IPS-20b (cell line): ENCODE measurements around the gene PPP1R1C.

Source experiments
- H3K27ac ChIP-seq: one replicate; pipeline ENCODE4 v1.5.1; 2013; ENCODE audit warnings: low read length
- H3K27me3 ChIP-seq: 2 replicates; pipeline ENCODE4 v1.6.1; 2013; ENCODE audit warnings: mild to moderate bottlenecking, low read length, inconsistent platforms; ENCODE audit not compliant: insufficient read depth
- H3K36me3 ChIP-seq: 2 replicates; pipeline ENCODE4 v1.6.1; 2013; ENCODE audit warnings: low read depth, mild to moderate bottlenecking, inconsistent platforms, low read length, moderate library complexity; ENCODE audit not compliant: insufficient read depth
- H3K4me1 ChIP-seq: 2 replicates; pipeline ENCODE4 v1.6.1; 2013; ENCODE audit warnings: mild to moderate bottlenecking, control low read depth, inconsistent platforms, low read length, moderate library complexity; ENCODE audit not compliant: insufficient read depth
- H3K4me3 ChIP-seq: 2 replicates; pipeline ENCODE4 v1.5.1; 2013; ENCODE audit warnings: mild to moderate bottlenecking, low read length, inconsistent platforms
- H3K9ac ChIP-seq: 2 replicates; pipeline ENCODE4 v1.6.1; 2013; ENCODE audit warnings: low read depth, mild to moderate bottlenecking, inconsistent platforms, low read length, moderate library complexity
- H3K9me3 ChIP-seq: 2 replicates; pipeline ENCODE4 v1.6.1; 2013; ENCODE audit warnings: mild to moderate bottlenecking, low read depth, low read length, inconsistent platforms; ENCODE audit not compliant: insufficient read depth

PPP1R1C gene

GRCh38 chr2:182055993-182056392 lies 70.3 kb downstream of the PPP1R1C start:
- H3K27ac ChIP-seq: no peak overlapping the region
- no peaks in the 10 kb centered on the region for H3K9me3 ChIP-seq
- no peak overlapping the region for H3K4me3 ChIP-seq
- H3K9ac ChIP-seq: no peak overlapping the region
- H3K4me1 ChIP-seq: no peaks in the 10 kb centered on the region; the same call in 1 of the 2 replicates
- H3K27me3 ChIP-seq: no peaks in the 10 kb centered on the region
- H3K36me3 ChIP-seq: no peaks in the 10 kb centered on the region

DNA sequence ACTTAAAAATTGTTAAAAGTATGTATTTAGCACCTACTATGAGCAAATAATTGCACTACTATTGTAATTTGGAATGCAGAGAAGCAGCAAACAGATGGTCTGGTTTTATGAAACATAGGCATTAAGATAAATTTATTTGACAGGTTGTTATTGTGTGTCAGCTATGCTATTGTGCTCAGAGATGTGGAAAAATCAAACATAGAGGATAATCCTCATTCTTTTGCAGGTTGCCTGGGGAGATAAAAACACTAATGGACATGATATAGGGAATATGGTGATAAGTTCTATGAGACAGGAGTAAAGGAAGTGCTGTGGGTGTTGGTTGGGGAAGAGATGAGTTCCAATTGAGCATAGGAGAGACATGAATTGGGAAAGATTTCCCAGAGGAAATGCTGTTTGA lies 71.3 kb downstream of the PPP1R1C start:
- no peaks in the 10 kb centered on the region for H3K9me3 ChIP-seq
- H3K27ac ChIP-seq: no peak overlapping the region
- H3K36me3 ChIP-seq: no peaks in the 10 kb centered on the region
- H3K9ac ChIP-seq: no peak overlapping the region
- no peaks in the 10 kb centered on the region; the same call in 1 of the 2 replicates for H3K4me1 ChIP-seq
- H3K27me3 ChIP-seq: no peaks in the 10 kb centered on the region
- no peak overlapping the region for H3K4me3 ChIP-seq

GRCh38 chr2:182058056-182058455 lies 72.4 kb downstream of the PPP1R1C start:
- H3K27ac ChIP-seq: no peak overlapping the region
- H3K9ac ChIP-seq: no peak overlapping the region
- H3K4me3 ChIP-seq: no peak overlapping the region
- no peaks in the 10 kb centered on the region; the same call in 1 of the 2 replicates for H3K4me1 ChIP-seq
- H3K27me3 ChIP-seq: no peaks in the 10 kb centered on the region
- H3K36me3 ChIP-seq: no peaks in the 10 kb centered on the region
- no peaks in the 10 kb centered on the region for H3K9me3 ChIP-seq

DNA sequence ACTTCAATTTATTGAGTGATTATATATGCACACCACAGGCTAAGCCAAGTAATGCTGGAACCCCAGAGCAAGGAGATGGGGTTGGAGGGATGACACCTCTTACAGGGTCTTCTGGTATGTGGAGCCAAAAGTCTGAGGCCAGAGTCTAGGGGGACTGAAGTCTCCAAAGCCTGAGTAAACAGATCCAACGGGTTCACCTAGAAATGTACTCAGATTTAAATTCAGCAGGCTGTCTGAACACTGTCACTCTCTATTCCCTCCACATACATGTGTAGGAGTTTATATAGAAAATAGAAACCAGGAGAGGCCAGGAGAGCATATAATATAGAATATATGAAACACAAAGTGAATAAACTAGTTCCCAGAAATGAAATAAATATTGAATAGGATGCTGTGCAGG lies 76.1 kb downstream of the PPP1R1C start:
- no peak overlapping the region for H3K4me3 ChIP-seq

DNA sequence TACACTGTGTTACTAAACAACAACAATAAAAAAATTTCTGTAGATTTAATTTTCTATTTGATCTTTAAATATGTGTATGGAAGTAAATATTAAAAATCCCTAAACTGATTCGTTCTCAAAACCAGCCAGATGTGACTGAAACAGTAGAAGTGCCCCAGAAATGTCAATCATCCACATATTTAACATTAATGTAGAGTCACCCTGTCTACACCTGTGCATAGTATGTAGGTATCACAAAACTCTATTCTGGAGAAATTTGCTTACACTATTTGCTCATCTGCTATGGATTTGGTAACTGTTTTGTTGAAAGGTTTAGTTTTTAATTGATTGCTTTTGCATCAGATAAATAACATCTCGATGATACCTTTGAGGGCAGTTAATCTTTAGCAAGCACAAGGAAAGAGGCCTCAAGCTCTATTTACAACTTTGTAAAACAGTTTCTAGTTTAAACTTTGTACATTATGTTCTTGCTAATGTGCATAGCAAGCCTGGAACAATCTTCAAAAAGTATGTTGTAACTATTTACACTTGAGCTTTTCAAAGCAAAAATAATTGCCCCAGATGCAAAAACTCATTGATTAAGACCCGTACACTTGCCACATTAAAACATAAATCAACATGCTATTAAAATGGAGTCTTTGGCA lies 76.8 kb downstream of the PPP1R1C start:
- Histone ChIP-seq H3K27ac (no peak overlapping the region), H3K9ac (no peak overlapping the region), H3K36me3 (no peaks in the 10 kb centered on the region), H3K27me3 (no peaks in the 10 kb centered on the region), H3K4me3 (no peak overlapping the region), H3K9me3 (no peaks in the 10 kb centered on the region), H3K4me1 (no peaks in the 10 kb centered on the region)

More for the DNA sequence above, 76.1 kb downstream of the PPP1R1C start:
- H3K27me3 ChIP-seq: no peaks in the 10 kb centered on the region
- H3K27ac ChIP-seq: no peak overlapping the region
- H3K4me1 ChIP-seq: no peaks in the 10 kb centered on the region
- H3K9me3 ChIP-seq: no peaks in the 10 kb centered on the region
- no peak overlapping the region for H3K9ac ChIP-seq
- no peaks in the 10 kb centered on the region for H3K36me3 ChIP-seq

DNA sequence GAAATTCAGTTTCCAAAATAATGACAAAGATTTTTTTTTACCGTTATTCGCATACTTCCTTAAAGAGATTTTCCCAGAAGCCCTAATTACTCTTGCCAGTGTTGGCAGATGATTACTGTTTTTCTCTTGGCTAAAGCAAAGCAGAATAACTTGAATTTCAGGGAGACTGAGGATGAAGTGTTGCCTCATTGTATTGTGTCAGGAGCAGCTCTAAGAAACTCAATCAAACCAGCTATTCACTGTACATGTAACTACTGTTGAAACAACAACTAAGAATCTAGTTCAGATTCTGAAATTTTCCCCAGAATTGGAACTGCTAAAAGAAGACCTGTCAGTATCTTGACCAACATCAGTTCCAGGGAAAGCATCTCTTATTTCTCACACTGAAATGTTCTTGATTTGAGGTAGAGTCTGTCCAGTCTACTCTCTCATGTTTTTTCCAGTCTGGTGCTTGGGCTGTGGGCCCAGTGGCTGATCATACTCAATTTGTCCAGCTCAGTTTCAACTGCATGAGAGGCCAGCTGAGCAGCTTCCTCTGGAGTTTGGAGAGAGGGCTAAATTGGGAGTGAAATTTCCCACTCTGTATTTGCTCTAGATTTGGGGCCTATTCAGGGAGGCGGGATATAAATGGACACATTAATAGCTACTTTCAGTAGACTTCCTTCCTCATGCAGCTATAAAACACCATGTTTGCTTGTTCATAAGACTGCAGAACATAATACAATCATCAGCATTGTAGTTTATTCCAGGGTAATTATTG lies 78.5 kb downstream of the PPP1R1C start:
- Histone ChIP-seq H3K27me3 (no peaks in the 10 kb centered on the region), H3K27ac (no peak overlapping the region), H3K4me3 (no peak overlapping the region), H3K9ac (no peak overlapping the region), H3K9me3 (no peaks in the 10 kb centered on the region), H3K36me3 (no peaks in the 10 kb centered on the region), H3K4me1 (peaks cover 6% of the 10 kb centered on the region; the same call in 1 of the 2 replicates)

GRCh38 chr2:182066400-182067087 lies 80.9 kb downstream of the PPP1R1C start:
- no peak overlapping the region for H3K27ac ChIP-seq

GRCh38 chr2:182067393-182067792 lies 81.7 kb downstream of the PPP1R1C start:
- no peaks in the 10 kb centered on the region for H3K36me3 ChIP-seq
- no peak overlapping the region for H3K27ac ChIP-seq
- no peaks in the 10 kb centered on the region for H3K27me3 ChIP-seq
- H3K4me3 ChIP-seq: no peak overlapping the region
- H3K9ac ChIP-seq: no peak overlapping the region
- no peaks in the 10 kb centered on the region for H3K9me3 ChIP-seq
- H3K4me1 ChIP-seq: peaks cover 8% of the 10 kb centered on the region; the same call in 1 of the 2 replicates

More at GRCh38 chr2:182066400-182067087, 80.9 kb downstream of the PPP1R1C start:
- Histone ChIP-seq H3K9me3 (no peaks in the 10 kb centered on the region), H3K36me3 (no peaks in the 10 kb centered on the region), H3K27me3 (no peaks in the 10 kb centered on the region), H3K4me3 (no peak overlapping the region), H3K4me1 (peaks cover 8% of the 10 kb centered on the region; the same call in 1 of the 2 replicates), H3K9ac (no peak overlapping the region)

DNA sequence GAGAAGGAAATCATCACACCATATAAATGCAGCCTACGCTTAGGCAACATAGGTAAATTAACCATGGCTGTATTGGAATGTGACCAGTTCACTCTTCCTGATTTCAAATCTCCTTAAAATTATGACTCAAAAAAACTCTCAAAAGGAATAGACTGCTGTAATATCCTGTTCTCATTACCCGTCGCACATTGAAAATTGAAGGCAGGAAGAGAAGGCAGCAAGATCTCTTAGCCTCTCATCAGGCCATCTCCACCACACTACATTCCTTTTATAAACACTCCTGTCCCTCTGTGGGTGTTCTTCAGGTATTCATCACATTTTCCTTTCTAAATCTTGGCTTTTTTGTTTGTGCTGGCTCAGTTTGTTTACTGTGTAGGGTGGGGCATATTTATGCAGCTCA lies 83.2 kb downstream of the PPP1R1C start:
- H3K4me3 ChIP-seq: no peak overlapping the region
- H3K4me1 ChIP-seq: peaks cover 8% of the 10 kb centered on the region; the same call in 1 of the 2 replicates
- H3K27me3 ChIP-seq: no peaks in the 10 kb centered on the region
- no peak overlapping the region for H3K27ac ChIP-seq
- no peaks in the 10 kb centered on the region for H3K9me3 ChIP-seq
- no peak overlapping the region for H3K9ac ChIP-seq
- no peaks in the 10 kb centered on the region for H3K36me3 ChIP-seq

DNA sequence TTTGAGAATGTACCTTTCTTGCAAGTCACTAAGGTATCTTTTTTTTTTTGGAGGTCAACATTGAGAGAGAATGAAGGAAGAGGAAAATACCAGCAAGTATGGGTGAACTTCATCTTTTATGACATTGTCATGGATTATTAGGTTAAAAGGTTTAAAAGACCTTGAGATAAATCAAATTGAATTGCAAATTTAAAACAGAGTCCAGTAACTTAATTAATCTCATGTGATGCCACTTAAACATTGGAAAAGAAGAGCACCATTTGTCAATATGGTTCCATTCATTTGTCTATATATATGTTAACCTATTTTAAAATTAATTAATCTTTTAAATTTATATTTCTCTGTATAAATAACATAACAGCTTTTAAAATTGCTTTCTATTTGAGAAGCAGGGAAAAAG lies 83.8 kb downstream of the PPP1R1C start:
- H3K27ac ChIP-seq: no peak overlapping the region
- H3K36me3 ChIP-seq: no peaks in the 10 kb centered on the region
- H3K27me3 ChIP-seq: no peaks in the 10 kb centered on the region
- H3K4me3 ChIP-seq: no peak overlapping the region
- H3K9me3 ChIP-seq: no peaks in the 10 kb centered on the region
- H3K9ac ChIP-seq: no peak overlapping the region
- peaks cover 8% of the 10 kb centered on the region; the same call in 1 of the 2 replicates for H3K4me1 ChIP-seq

DNA sequence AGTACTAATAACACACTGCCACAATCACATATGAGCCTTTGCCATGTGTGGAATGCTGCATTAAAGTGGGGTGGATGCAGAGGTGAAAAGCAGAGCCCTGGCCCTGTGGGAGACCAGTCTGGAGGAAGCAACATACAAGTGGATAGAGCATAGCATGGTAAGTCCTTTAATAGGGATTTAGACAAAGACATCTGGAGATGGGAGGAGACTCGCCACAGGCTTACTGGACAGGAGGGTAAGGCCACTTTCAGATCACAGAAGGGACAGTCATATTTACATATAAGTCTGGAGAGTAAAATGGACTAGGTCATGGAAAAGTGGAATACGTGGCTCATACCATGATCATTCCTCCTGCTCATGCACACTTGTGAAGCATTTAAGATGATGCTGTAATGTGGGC lies 84.3 kb downstream of the PPP1R1C start:
- Histone ChIP-seq H3K27me3 (no peaks in the 10 kb centered on the region), H3K9ac (no peak overlapping the region), H3K27ac (no peak overlapping the region), H3K36me3 (no peaks in the 10 kb centered on the region), H3K9me3 (no peaks in the 10 kb centered on the region), H3K4me1 (peaks cover 8% of the 10 kb centered on the region; the same call in 1 of the 2 replicates), H3K4me3 (no peak overlapping the region)
